ENCODE results near the gene AGBL4.

DNA sequence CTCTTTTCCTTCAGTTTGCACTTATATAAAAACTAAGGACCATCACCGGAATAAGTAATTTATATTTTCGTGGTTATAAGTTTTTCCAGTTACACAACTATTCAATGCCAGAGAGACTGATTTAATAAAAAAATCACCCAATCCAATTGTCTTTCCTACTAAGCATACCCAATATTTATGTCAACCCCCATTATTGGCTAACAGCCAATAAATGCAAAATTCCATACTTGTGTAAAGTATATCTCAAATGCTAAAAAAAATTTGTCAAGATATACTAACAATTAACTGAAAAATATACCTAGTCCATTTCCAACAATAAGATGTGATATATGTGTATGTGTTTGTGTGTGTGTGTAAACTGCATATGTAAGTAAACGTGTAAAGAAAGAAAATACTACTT is 117.4 kb downstream of the AGBL4 start:
- TF ChIP-seq POLR2A (IDR thresholded peaks at IDR 0.05): no peak
- TF ChIP-seq, protein P1, sequence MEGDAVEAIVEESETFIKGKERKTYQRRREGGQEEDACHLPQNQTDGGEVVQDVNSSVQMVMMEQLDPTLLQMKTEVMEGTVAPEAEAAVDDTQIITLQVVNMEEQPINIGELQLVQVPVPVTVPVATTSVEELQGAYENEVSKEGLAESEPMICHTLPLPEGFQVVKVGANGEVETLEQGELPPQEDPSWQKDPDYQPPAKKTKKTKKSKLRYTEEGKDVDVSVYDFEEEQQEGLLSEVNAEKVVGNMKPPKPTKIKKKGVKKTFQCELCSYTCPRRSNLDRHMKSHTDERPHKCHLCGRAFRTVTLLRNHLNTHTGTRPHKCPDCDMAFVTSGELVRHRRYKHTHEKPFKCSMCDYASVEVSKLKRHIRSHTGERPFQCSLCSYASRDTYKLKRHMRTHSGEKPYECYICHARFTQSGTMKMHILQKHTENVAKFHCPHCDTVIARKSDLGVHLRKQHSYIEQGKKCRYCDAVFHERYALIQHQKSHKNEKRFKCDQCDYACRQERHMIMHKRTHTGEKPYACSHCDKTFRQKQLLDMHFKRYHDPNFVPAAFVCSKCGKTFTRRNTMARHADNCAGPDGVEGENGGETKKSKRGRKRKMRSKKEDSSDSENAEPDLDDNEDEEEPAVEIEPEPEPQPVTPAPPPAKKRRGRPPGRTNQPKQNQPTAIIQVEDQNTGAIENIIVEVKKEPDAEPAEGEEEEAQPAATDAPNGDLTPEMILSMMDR (IDR thresholded peaks at IDR 0.05): no peak
